VCaP (cell line): ENCODE measurements around the gene OST4.
"Not testable (repeated sequence)": the region's sequence is repeated elsewhere in the genome, so short reads cannot be mapped to it uniquely, and the experiment has no call there.

Experiments used
- H3K27ac ChIP-seq: fragments of 450-650 bp; 2 replicates; pipeline ENCODE4 v1.5.1; 2017
- CTCF ChIP-seq: fragments of 450-650 bp; conservative IDR thresholded peaks from 2 replicates; pipeline ENCODE4 v1.5.1; 2017; ENCODE audit warnings: mild to moderate bottlenecking, moderate library complexity

The OST4 gene

DNA sequence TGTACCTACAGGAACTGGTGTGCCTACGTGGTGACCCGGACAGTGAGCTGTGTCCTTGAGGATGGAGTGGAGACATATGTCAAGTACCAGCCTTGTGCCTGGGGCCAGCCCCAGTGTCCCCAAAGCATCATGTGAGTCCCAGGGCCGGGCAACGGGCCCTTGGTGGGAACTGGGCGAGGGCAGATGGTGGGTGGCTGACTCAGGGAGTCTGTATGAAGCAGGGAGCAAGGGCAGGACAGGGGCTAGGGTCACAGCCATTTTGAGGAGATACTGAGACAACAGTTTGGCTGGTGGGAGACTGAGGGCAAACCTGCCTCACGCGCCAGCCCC lies 8.7 kb upstream of the OST4 start:
- no peak overlapping the region for H3K27ac ChIP-seq
- TF ChIP-seq CTCF: no peak

- H3K27ac ChIP-seq: no peak overlapping the region
- TF ChIP-seq CTCF: no peak
Measured at GRCh38 chr2:27079233-27080139, 8.0 kb upstream of the OST4 start.

GRCh38 chr2:27078267-27079194 lies 7.1 kb upstream of the OST4 start, which contains the start of gene EMILIN1:
Gene EMILIN1, plus strand, starts transcription at chr2:27078615. Its CDS starts 451 bp downstream, at chr2:27079066.
- H3K27ac ChIP-seq: no peak within 1 kb of the TSS
- TF ChIP-seq CTCF: no peak

DNA sequence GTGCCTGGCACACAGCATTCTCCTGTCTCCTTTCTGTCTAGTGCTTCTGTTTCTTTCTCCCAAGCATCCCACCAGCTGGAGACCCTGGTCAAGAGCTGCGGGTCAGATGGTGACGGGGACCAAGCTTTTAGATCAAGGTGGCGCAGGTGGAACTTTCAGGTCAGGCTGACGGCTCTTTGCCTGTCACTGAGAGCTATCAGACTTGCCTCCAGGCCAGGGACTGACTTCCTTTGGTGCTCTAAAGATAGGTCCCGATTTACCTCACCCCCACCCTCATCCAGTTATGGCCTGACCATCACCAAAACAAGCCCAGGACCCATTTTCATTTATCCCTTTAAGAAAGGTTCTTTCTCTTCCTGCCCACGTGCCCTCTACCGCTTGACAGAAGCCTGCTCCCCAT lies 5.8 kb upstream of the OST4 start:
- no peak overlapping the region for H3K27ac ChIP-seq
- no peak for TF ChIP-seq CTCF

DNA sequence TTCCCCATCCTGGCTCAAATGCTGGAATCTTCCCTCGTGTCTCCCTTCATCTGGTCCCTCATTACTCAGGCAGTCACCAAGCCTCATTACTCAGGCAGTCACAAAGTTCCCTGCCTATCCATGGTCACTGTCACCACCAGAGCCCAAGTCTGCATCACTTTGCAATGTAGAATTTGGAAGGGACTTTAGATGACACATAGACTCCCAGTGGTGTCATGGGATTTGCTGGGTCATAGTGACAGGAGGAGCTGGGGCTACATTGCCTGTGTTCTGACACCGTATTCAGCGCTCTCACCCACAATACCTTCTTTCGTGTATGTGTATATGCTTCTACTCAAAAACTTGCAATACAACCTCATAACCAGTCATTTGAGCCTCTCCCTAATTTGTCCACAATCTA lies 4.9 kb upstream of the OST4 start:
- H3K27ac ChIP-seq: no peak overlapping the region
- no peak for TF ChIP-seq CTCF

DNA sequence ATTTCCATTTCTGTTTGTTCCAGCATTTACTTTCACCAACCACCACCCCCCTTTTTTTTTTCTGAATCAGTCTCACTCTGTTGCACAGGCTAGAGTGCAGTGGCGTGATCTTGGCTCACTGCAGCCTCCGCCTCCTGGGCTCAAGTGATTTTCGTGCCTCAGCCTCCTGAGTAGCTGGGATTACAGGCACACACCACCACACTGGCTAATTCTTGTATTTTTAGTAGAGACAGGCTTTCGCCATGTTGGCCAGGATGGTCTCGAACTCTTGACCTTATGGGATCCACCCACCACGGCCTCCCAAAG lies 4.1 kb upstream of the OST4 start:
- H3K27ac ChIP-seq: not testable (repeated sequence)

DNA sequence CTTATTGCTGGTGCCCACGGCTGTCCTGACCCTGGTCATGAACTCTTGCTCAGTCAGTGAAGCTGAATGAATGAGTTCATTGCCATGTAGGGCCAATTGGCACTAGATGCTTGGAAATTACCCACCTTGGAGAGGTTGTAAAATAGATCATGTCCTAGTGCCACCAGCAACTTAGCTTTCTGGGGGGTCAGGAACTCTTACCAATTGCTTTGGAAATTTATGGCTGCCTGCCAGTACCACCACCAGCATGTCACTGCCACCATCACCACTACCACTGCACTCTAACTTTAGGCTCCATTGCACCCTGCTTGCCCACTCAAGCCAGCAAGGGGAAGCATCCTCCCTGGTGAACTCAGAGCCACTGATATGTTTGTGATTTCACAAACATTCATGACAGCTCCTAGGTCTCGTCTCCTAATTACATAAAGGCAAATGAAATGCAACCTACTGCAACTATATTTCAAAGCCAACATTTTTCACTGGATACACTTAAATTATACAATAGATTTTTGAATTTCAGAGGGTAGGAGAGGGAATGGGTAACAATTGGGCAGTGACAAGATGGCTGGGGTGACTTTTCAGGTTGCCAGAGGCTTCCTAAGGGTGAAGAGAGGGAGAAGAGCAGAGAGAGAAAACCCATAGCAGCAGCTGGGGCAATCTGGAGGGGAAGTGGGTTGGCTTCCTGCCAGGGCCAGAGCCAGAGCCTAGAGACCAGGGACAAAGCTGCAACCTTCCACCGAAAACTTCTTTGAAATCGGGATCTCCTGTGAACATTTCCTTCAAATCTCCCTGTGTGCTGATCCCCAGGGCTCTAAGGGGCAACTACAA lies 3.5 kb upstream of the OST4 start:
- TF ChIP-seq CTCF: no peak
- H3K27ac ChIP-seq: no peak overlapping the region
